Gastrocnemius medialis (tissue), 4 donors: ENCODE results near the gene PPP6R3.

Source experiments
- POLR2A ChIP-seq, 2 donors: fragments of 450-650 bp; IDR thresholded peaks; one replicate each; pipeline ENCODE4 v1.6.1; 2017; ENCODE audit warnings: antibody characterized with exemption in 2 of 2, mild to moderate bottlenecking in 2 of 2, moderate library complexity in 2 of 2
- TF ChIP-seq, protein P1 (sequence below), 5 experiments: fragments of 450-650 bp in 3 of 5; fragments of 200-600 bp in 2 of 5; sonication (generic) in 2 of 5; IDR thresholded peaks in 4 of 5; conservative IDR thresholded peaks in 1 of 5; 1 replicate in 4 of 5; 2 replicates in 1 of 5; pipeline ENCODE4 v1.5.1; 2016 to 2019; ENCODE audit warnings: antibody characterized with exemption in 5 of 5, mild to moderate bottlenecking in 3 of 5, moderate library complexity in 3 of 5

GRCh38 chr11:68655406-68655805 lies 194.9 kb downstream of the PPP6R3 start:
- TF ChIP-seq, protein P1, sequence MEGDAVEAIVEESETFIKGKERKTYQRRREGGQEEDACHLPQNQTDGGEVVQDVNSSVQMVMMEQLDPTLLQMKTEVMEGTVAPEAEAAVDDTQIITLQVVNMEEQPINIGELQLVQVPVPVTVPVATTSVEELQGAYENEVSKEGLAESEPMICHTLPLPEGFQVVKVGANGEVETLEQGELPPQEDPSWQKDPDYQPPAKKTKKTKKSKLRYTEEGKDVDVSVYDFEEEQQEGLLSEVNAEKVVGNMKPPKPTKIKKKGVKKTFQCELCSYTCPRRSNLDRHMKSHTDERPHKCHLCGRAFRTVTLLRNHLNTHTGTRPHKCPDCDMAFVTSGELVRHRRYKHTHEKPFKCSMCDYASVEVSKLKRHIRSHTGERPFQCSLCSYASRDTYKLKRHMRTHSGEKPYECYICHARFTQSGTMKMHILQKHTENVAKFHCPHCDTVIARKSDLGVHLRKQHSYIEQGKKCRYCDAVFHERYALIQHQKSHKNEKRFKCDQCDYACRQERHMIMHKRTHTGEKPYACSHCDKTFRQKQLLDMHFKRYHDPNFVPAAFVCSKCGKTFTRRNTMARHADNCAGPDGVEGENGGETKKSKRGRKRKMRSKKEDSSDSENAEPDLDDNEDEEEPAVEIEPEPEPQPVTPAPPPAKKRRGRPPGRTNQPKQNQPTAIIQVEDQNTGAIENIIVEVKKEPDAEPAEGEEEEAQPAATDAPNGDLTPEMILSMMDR (IDR thresholded peaks at IDR 0.05 in 4 of 5, conservative IDR thresholded peaks at IDR 0.05 in 1 of 5) = no peak
- no peak for TF ChIP-seq POLR2A (IDR thresholded peaks at IDR 0.05)
